H1 (cell line): ENCODE results near the gene PRKAR1B. TPM values are rescaled to one million over a fixed set of nuclear protein-coding genes. Genes with fewer than 3 reads are reported as not detected.

ENCODE experiments used
- CTCF ChIA-PET: fragments of 300-600 bp; sonication (Branson Sonifier 250); formaldehyde crosslinking; loops from one replicate; lab custom pipeline; 2021; ENCODE audit not compliant: partially characterized antibody; lab: Charles Lee
- POLR2A ChIA-PET: fragments of 300-600 bp; sonication (Branson Sonifier 250); formaldehyde crosslinking; loops from one replicate; lab custom pipeline; 2021; ENCODE audit warnings: inconsistent platforms; ENCODE audit not compliant: partially characterized antibody; lab: Charles Lee
- DNase-seq, 2 experiments: peaks; one replicate each; pipeline versions ENCODE4 v3.0.0 to v3.0.0-alpha.2; 2010 to 2022; ENCODE audit warnings: low spot score in 2 of 2, low read depth in 1 of 2, mixed read lengths in 1 of 2
- FAIRE-seq: peaks from 2 replicates; lab custom pipeline; 2011; peaks lifted over from hg19 to GRCh38; lab: Jason Lieb, UNC
- H2AFZ ChIP-seq: 2 replicates; pipeline ENCODE4 v1.8.1; 2012; ENCODE audit warnings: low read length, inconsistent platforms
- H2AK5ac ChIP-seq: 2 replicates; pipeline ENCODE4 v1.6.1; 2013; ENCODE audit warnings: low read depth, low read length
- H2BK120ac ChIP-seq: replicated peaks from 2 replicates; pipeline ENCODE3; 2013; ENCODE audit warnings: low read depth, low read length, inconsistent platforms
- H2BK12ac ChIP-seq: 2 replicates; pipeline ENCODE4 v1.6.1; 2013; ENCODE audit warnings: low read depth, low read length
- H2BK15ac ChIP-seq: 2 replicates; pipeline ENCODE4 v1.6.1; 2013; ENCODE audit warnings: low read length
- H2BK20ac ChIP-seq: 2 replicates; pipeline ENCODE4 v1.6.1; 2013; ENCODE audit warnings: low read length
- H2BK5ac ChIP-seq: 2 replicates; pipeline ENCODE4 v1.6.1; 2013; ENCODE audit warnings: low read depth, low read length
- H3K14ac ChIP-seq: 2 replicates; pipeline ENCODE4 v1.6.1; 2013; ENCODE audit warnings: inconsistent platforms; ENCODE audit not compliant: insufficient read length
- H3K18ac ChIP-seq: 2 replicates; pipeline ENCODE4 v1.6.1; 2013; ENCODE audit warnings: low read length; ENCODE audit errors: extremely low read depth
- H3K23ac ChIP-seq: 2 replicates; pipeline ENCODE4 v1.6.1; 2013; ENCODE audit warnings: inconsistent platforms; ENCODE audit not compliant: insufficient read length
- H3K23me2 ChIP-seq: 2 replicates; pipeline ENCODE4 v1.6.1; 2013; ENCODE audit warnings: low read depth, low read length
- H3K27ac ChIP-seq: 2 replicates; pipeline ENCODE4 v1.6.1; 2011; ENCODE audit warnings: low read depth, low read length, inconsistent platforms
- H3K27me3 ChIP-seq, 4 experiments: replicated peaks in 1 of 4; 1 replicate in 1 of 4; 2 replicates in 3 of 4; pipeline versions ENCODE4 v1.6.1 to v1.8.1; 2011 to 2013; ENCODE audit warnings: low read length in 3 of 4, mild to moderate bottlenecking in 3 of 4, inconsistent platforms in 2 of 4, mixed read lengths in 2 of 4, moderate library complexity in 1 of 4; ENCODE audit not compliant: control insufficient read depth in 3 of 4, insufficient read depth in 3 of 4; ENCODE audit errors: extremely low read depth in 1 of 4
- H3K36me3 ChIP-seq, 4 experiments: 2 replicates each; pipeline versions ENCODE4 v1.6.1 to v1.8.1; 2011 to 2013; ENCODE audit warnings: mild to moderate bottlenecking in 4 of 4, low read length in 3 of 4, moderate library complexity in 2 of 4, control low read depth in 1 of 4, inconsistent platforms in 1 of 4; ENCODE audit not compliant: insufficient read depth in 4 of 4, control insufficient read depth in 2 of 4
- H3K4ac ChIP-seq: replicated peaks from 2 replicates; pipeline ENCODE3; 2013; ENCODE audit warnings: low read length, low read depth, mixed read lengths, inconsistent platforms; ENCODE audit not compliant: insufficient read length
- H3K4me1 ChIP-seq, 4 experiments: replicated peaks in 1 of 4; 1 replicate in 1 of 4; 2 replicates in 3 of 4; pipeline versions ENCODE4 v1.6.1 to v1.8.1; 2011 to 2013; ENCODE audit warnings: low read length in 3 of 4, inconsistent platforms in 2 of 4, mixed read lengths in 1 of 4; ENCODE audit not compliant: insufficient read depth in 4 of 4, control insufficient read depth in 3 of 4
- H3K4me2 ChIP-seq, 2 experiments: 2 replicates each; pipeline versions ENCODE4 v1.6.1 to v1.8.1; 2011 to 2013; ENCODE audit warnings: low read depth in 2 of 2, low read length in 2 of 2, control low read depth in 1 of 2, inconsistent platforms in 1 of 2, mild to moderate bottlenecking in 1 of 2; ENCODE audit not compliant: insufficient read depth in 1 of 2
- H3K4me3 ChIP-seq, 4 experiments: fragments of 200-600, 300-600 bp in 1 of 4; sonication (generic), shearing (Covaris generic), sonication (Bioruptor Twin) in 1 of 4; 2 replicates each; pipeline versions ENCODE4 v1.5.1 to v1.8.1; 2011 to 2016; ENCODE audit warnings: low read length in 4 of 4, low read depth in 3 of 4, control low read depth in 2 of 4, inconsistent platforms in 2 of 4, mild to moderate bottlenecking in 2 of 4, mixed read lengths in 1 of 4, moderate library complexity in 1 of 4; ENCODE audit not compliant: insufficient read depth in 2 of 4; ENCODE audit errors: extremely low read depth in 1 of 4
- H3K56ac ChIP-seq: replicated peaks from 2 replicates; pipeline ENCODE3; 2013; ENCODE audit warnings: low read depth, mild to moderate bottlenecking, mixed read lengths, low read length, inconsistent platforms; ENCODE audit not compliant: insufficient read length
- H3K79me1 ChIP-seq: 2 replicates; pipeline ENCODE4 v1.6.1; 2013; ENCODE audit warnings: low read depth, low read length, control low read depth
- H3K79me2 ChIP-seq, 2 experiments: 2 replicates each; pipeline versions ENCODE4 v1.6.1 to v1.8.1; 2012 to 2013; ENCODE audit warnings: low read length in 2 of 2, mild to moderate bottlenecking in 2 of 2, inconsistent platforms in 1 of 2; ENCODE audit not compliant: insufficient read depth in 2 of 2, control insufficient read depth in 1 of 2
- H3K9ac ChIP-seq, 4 experiments: replicated peaks in 1 of 4; 1 replicate in 1 of 4; 2 replicates in 3 of 4; pipeline versions ENCODE4 v1.6.1 to v1.8.1; 2011 to 2013; ENCODE audit warnings: low read depth in 3 of 4, low read length in 3 of 4, control low read depth in 2 of 4, mild to moderate bottlenecking in 2 of 4, moderate library complexity in 2 of 4, inconsistent platforms in 1 of 4; ENCODE audit errors: extremely low read depth in 1 of 4
- H3K9me3 ChIP-seq, 2 experiments: 2 replicates each; pipeline versions ENCODE4 v1.6.1 to v1.8.1; 2012 to 2013; ENCODE audit warnings: mild to moderate bottlenecking in 2 of 2, moderate library complexity in 2 of 2, control low read depth in 1 of 2, inconsistent platforms in 1 of 2, low read depth in 1 of 2, low read length in 1 of 2, mixed read lengths in 1 of 2; ENCODE audit not compliant: insufficient read depth in 2 of 2
- H4K20me1 ChIP-seq, 2 experiments: replicated peaks in 1 of 2; 2 replicates each; pipeline versions ENCODE3 to v1.8.1; 2011 to 2013; ENCODE audit warnings: inconsistent platforms in 2 of 2, low read length in 2 of 2, mild to moderate bottlenecking in 1 of 2; ENCODE audit not compliant: insufficient read depth in 2 of 2, control insufficient read depth in 1 of 2
- H4K5ac ChIP-seq: 2 replicates; pipeline ENCODE4 v1.6.1; 2013; ENCODE audit warnings: low read length, low read depth, mixed read lengths, inconsistent platforms; ENCODE audit not compliant: insufficient read length
- H4K8ac ChIP-seq: 2 replicates; pipeline ENCODE4 v1.8.0; 2013; ENCODE audit warnings: mild to moderate bottlenecking, moderate library complexity, low read length, inconsistent platforms; ENCODE audit not compliant: insufficient read depth; ENCODE audit errors: extremely low read depth
- H4K91ac ChIP-seq: replicated peaks from 2 replicates; pipeline ENCODE3; 2013; ENCODE audit warnings: low read length, mixed read lengths, inconsistent platforms; ENCODE audit not compliant: insufficient read length
- BCL11A ChIP-seq, 2 experiments: IDR thresholded peaks; one replicate each; pipeline ENCODE4 v1.6.1; 2011; ENCODE audit warnings: low read depth in 2 of 2, low read length in 2 of 2, mild to moderate bottlenecking in 2 of 2
- BRCA1 ChIP-seq: IDR thresholded peaks from 2 replicates; pipeline ENCODE4 v1.6.1; 2012; ENCODE audit warnings: low read depth, low read length, improper control_type of control experiment
- GTF2F1 ChIP-seq: IDR thresholded peaks from 2 replicates; pipeline ENCODE4 v1.6.1; 2012; ENCODE audit warnings: low read depth, low read length, improper control_type of control experiment, borderline replicate concordance
- HDAC2 ChIP-seq, 2 experiments: fragments of 300-600 bp in 1 of 2; sonication (generic) in 1 of 2; IDR thresholded peaks; 2 replicates each; pipeline ENCODE4 v1.6.1; 2011 to 2012; ENCODE audit warnings: low read depth in 2 of 2, low read length in 2 of 2, mild to moderate bottlenecking in 2 of 2, moderate library complexity in 2 of 2, borderline replicate concordance in 1 of 2, inconsistent platforms in 1 of 2
- KDM4A ChIP-seq: IDR thresholded peaks from one replicate; pipeline ENCODE4 v1.7.1; 2012; ENCODE audit warnings: low read depth, mild to moderate bottlenecking, moderate library complexity, low read length, inconsistent platforms; ENCODE audit not compliant: severe bottlenecking
- NRF1 ChIP-seq: IDR thresholded peaks from 2 replicates; pipeline ENCODE4 v1.6.1; 2011; ENCODE audit warnings: mild to moderate bottlenecking, low read depth, low read length, improper control_type of control experiment
- POLR2AphosphoS5 ChIP-seq: IDR thresholded peaks from 2 replicates; pipeline ENCODE4 v1.6.1; 2011; ENCODE audit warnings: low read depth, low read length
- SUZ12 ChIP-seq: fragments of 200-600 bp; sonication (generic); IDR thresholded peaks from 2 replicates; pipeline ENCODE4 v1.6.1; 2012; ENCODE audit warnings: mild to moderate bottlenecking, inconsistent platforms, low read length, moderate library complexity, mixed read lengths
- TCF12 ChIP-seq: IDR thresholded peaks from 2 replicates; pipeline ENCODE4 v1.6.1; 2011; ENCODE audit warnings: low read depth, mild to moderate bottlenecking, low read length
- WGBS, 2 experiments: shearing (Covaris generic) in 1 of 2; methylation state at CpG; one replicate each; pipeline versions ENCODE4 v1.1.6 to v1.1.7; 2013 to 2015; ENCODE audit warnings: low lambda C conversion rate in 2 of 2, mixed read lengths in 2 of 2, inconsistent platforms in 1 of 2, low coverage in 1 of 2, missing lambda C conversion rate in 1 of 2; ENCODE audit not compliant: insufficient replicate concordance in 2 of 2, insufficient coverage in 1 of 2, insufficient read length in 1 of 2; ENCODE audit errors: extremely low coverage in 1 of 2, missing lambda C conversion rate in 1 of 2; 5-methylcytosine and 5-hydroxymethylcytosine counted together
- polyA plus RNA-seq, 7 experiments: library from polyadenylated mRNA; depleted of rRNA in 3 of 7; stranded (reverse) in 5 of 7; unstranded in 2 of 7; fragments of >200 nt in 5 of 7; fragments of 200-250 nt in 2 of 7; gene quantifications; 1 replicate in 5 of 7; 2 replicates in 1 of 7; 4 replicates in 1 of 7; pipeline versions ENCODE4 v1.2.1 to v1.2.3, GENCODE V29; 2011 to 2013; ENCODE audit warnings: missing spikeins in 2 of 7, mixed read lengths in 2 of 7
- total RNA-seq: library from RNA; stranded (reverse); fragmentation: NEBNext Ultra II Directional; extraction: Animal tissue kit (Norgen Biotek cat#: 25700); gene quantifications from 2 replicates; pipeline ENCODE4 v1.2.1, GENCODE V29; 2021
- TF ChIP-seq, protein P1 (sequence below), 3 experiments: IDR thresholded peaks; 1 replicate in 2 of 3; 2 replicates in 1 of 3; pipeline versions ENCODE4 v1.5.1 to v1.6.1; 2011; ENCODE audit warnings: low read length in 3 of 3, mild to moderate bottlenecking in 3 of 3, inconsistent platforms in 2 of 3, low read depth in 1 of 3, moderate library complexity in 1 of 3; ENCODE audit not compliant: insufficient read depth in 1 of 3; ENCODE audit errors: control extremely low read depth in 1 of 3
- TF ChIP-seq, protein P2 (sequence below): IDR thresholded peaks from 2 replicates; pipeline ENCODE4 v1.6.1; 2012; ENCODE audit warnings: inconsistent platforms

The PRKAR1B gene
- total and polyA plus RNA-seq, 2 of the 8 experiments (the other 6 are each of a cell fraction or from before 2014, with no cell fraction given), result 12.3 to 55.7 TPM

DNA sequence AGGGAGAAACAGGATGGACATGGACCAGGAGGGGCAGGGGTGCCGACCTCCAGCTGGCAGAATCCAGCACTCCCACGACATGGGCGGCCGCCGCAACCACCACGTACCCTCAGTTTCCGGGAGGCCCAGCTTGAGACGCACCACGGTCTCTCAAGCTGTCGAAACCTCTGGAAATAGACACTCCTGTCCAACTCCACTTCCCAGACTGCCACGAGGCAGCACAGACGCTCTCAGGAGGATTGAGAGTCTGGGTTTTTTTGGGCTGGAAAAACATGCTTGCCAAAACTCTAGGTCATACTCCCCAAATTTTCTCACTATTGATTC is 169.6 kb downstream of the PRKAR1B start:
- Histone ChIP-seq H4K8ac (no peak overlapping the region), H4K91ac (no peak overlapping the region), H3K4ac (no peak overlapping the region), H3K4me3 (no peak overlapping the region), H3K36me3 (no peaks in the 10 kb centered on the region), H3K79me1 (0 out of 2 replicates have a peak, but pooled peaks cover 4% of the 10 kb centered on the region), H3K79me2 (no peaks in the 10 kb centered on the region), H2BK5ac (0 out of 2 replicates have a peak overlapping the region, but pooled peaks have one; percentile 35), H3K9ac (no peak overlapping the region), H3K27ac (no peak overlapping the region), H2AFZ (no peak overlapping the region), H3K9me3 (peaks cover 0 to 5% of the 10 kb centered on the region in 2 experiments; a peak in 1 of 4 replicates), H2BK15ac (no peak overlapping the region), H2BK20ac (no peak overlapping the region), H3K56ac (no peak overlapping the region), H2BK12ac (no peak overlapping the region), H3K23ac (no peak overlapping the region), H2AK5ac (no peak overlapping the region), H3K18ac (no peak overlapping the region), H4K20me1 (peaks cover 0 to 3% of the 10 kb centered on the region in 2 experiments), H3K27me3 (no peaks in the 10 kb centered on the region), H3K4me1 (peaks cover 0 to 3% (median 0%) of the 10 kb centered on the region in 4 experiments; a peak in 1 of 7 replicates), H3K14ac (no peak overlapping the region), H3K4me2 (no peak overlapping the region), H4K5ac (no peak overlapping the region), H3K23me2 (peaks cover 2% of the 10 kb centered on the region; the same call in 1 of the 2 replicates), H2BK120ac (no peak overlapping the region)
- no peak for FAIRE-seq
- 79% methylated on average over 12 of the region's 12 CpGs; no CpG with 5 or more reads in 1 of the 2 experiments for WGBS, 2 experiments
- ChIA-PET CTCF (no interaction called here), POLR2A (interaction anchor here (1.3 kb wide), 1 partner anchor 40 kb away, joined by 3 read pairs; no protein-coding TSS in a partner anchor)
- no peak for DNase-seq
- TF ChIP-seq KDM4A (no peak), TCF12 (no peak), SUZ12 (no peak), GTF2F1 (no peak), NRF1 (no peak), POLR2AphosphoS5 (no peak), HDAC2 (IDR thresholded peaks at IDR 0.05; ENCODE audit: borderline replicate concordance in 1 of 2, low read depth in 2 of 2, low read length in 2 of 2) (no peak), BRCA1 (no peak), BCL11A (IDR thresholded peaks at IDR 0.05; ENCODE audit: low read depth in 2 of 2, low read length in 2 of 2) (no peak)
- TF ChIP-seq, protein P1, sequence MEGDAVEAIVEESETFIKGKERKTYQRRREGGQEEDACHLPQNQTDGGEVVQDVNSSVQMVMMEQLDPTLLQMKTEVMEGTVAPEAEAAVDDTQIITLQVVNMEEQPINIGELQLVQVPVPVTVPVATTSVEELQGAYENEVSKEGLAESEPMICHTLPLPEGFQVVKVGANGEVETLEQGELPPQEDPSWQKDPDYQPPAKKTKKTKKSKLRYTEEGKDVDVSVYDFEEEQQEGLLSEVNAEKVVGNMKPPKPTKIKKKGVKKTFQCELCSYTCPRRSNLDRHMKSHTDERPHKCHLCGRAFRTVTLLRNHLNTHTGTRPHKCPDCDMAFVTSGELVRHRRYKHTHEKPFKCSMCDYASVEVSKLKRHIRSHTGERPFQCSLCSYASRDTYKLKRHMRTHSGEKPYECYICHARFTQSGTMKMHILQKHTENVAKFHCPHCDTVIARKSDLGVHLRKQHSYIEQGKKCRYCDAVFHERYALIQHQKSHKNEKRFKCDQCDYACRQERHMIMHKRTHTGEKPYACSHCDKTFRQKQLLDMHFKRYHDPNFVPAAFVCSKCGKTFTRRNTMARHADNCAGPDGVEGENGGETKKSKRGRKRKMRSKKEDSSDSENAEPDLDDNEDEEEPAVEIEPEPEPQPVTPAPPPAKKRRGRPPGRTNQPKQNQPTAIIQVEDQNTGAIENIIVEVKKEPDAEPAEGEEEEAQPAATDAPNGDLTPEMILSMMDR (IDR thresholded peaks at IDR 0.05; ENCODE audit: control extremely low read depth in 1 of 3, insufficient read depth in 1 of 3, low read depth in 1 of 3, low read length in 3 of 3), result no peak
- TF ChIP-seq, protein P2, sequence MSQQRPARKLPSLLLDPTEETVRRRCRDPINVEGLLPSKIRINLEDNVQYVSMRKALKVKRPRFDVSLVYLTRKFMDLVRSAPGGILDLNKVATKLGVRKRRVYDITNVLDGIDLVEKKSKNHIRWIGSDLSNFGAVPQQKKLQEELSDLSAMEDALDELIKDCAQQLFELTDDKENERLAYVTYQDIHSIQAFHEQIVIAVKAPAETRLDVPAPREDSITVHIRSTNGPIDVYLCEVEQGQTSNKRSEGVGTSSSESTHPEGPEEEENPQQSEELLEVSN, result no peak
